Ecto neural progenitor cell (in vitro differentiated cells): ENCODE measurements around the gene IL17B.

Experiments used
- DNase-seq: peaks from one replicate; pipeline ENCODE4 v3.0.0-alpha.2; 2018; ENCODE audit warnings: low spot score

IL17B gene

GRCh38 chr5:149376711-149377447 is 2.2 kb downstream of the IL17B start:
- DNase-seq = no peak

GRCh38 chr5:149376104-149376503 is 3.0 kb downstream of the IL17B start:
- DNase-seq = no peak

GRCh38 chr5:149375434-149375833 is 3.7 kb downstream of the IL17B start:
- no peak for DNase-seq

GRCh38 chr5:149374801-149375200 is 4.3 kb downstream of the IL17B start:
- no peak for DNase-seq

GRCh38 chr5:149374303-149374702 is 4.8 kb downstream of the IL17B start:
- no peak for DNase-seq

- no peak for DNase-seq
Measured at GRCh38 chr5:149372932-149373331, 6.2 kb downstream of the IL17B start.

- DNase-seq = no peak
Measured at GRCh38 chr5:149372076-149372795, 6.9 kb downstream of the IL17B start.

- DNase-seq = peak; percentile 73
Measured at GRCh38 chr5:149371296-149371962, 7.7 kb downstream of the IL17B start.

GRCh38 chr5:149370878-149371277 is 8.2 kb downstream of the IL17B start:
- no peak for DNase-seq

- no peak for DNase-seq
Measured at GRCh38 chr5:149367972-149368645, 11.0 kb downstream of the IL17B start.

GRCh38 chr5:149367249-149367971 is 11.7 kb downstream of the IL17B start:
- DNase-seq = peak; percentile 87

- DNase-seq = no peak
Measured at GRCh38 chr5:149366169-149366729, 12.8 kb downstream of the IL17B start.

- no peak for DNase-seq
Measured at GRCh38 chr5:149365418-149365817, 13.7 kb downstream of the IL17B start.

- no peak for DNase-seq
Measured at GRCh38 chr5:149364719-149365118, 14.4 kb downstream of the IL17B start.

- DNase-seq = no peak
Measured at GRCh38 chr5:149363936-149364335, 15.2 kb downstream of the IL17B start.

GRCh38 chr5:149363358-149363757 is 15.7 kb downstream of the IL17B start:
- DNase-seq = no peak

GRCh38 chr5:149362541-149362940 is 16.6 kb downstream of the IL17B start:
- DNase-seq = no peak

GRCh38 chr5:149360272-149360671 is 18.8 kb downstream of the IL17B start:
- no peak for DNase-seq

GRCh38 chr5:149358868-149359495 is 20.1 kb downstream of the IL17B start:
- no peak for DNase-seq

GRCh38 chr5:149358294-149358651 is 20.8 kb downstream of the IL17B start:
- no peak for DNase-seq
